Measurements from ENCODE around the gene TTPAL.
A peak's percentile ranks its signal among the peaks of the same experiment; 100 is the strongest.

TTPAL gene

DNA sequence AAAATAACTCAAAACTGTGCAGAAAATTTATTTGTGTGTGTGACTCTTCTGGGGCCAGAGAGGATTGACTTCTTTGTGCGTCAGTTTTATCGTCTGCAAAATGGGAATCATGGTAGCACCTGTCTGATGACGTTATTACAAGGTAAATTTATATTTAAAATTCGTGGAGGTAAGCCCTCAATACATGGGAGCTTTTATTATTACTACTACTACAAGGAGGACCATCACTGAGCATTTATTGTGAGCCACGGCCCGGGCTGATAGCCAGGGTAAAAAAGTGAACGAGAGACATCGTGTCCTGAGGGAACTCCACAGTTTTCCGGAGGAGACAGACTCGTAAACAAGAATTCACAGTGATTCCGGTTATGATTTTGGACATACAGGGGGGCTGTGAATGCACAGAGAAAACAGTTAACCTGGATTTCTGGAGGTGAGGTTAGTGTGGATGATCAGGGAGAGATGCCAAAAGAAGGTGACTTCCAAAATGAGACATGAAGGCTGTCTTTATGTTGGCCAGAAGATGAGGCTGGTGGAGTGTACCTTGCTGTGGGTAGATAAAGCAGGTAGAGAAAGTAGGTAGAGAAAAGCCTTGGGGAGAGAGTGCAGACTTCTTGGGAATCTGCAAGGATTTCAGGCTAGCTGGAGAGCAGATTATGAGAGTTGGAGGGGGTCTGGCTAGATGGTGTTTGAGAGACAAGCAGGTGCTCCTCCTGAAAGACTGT, 56.7 kb downstream of the TTPAL start:
- H3K4me3 ChIP-seq (ENCODE audit: low read depth, low read length): peak overlapping the region; percentile 76
- TF ChIP-seq, protein P1, sequence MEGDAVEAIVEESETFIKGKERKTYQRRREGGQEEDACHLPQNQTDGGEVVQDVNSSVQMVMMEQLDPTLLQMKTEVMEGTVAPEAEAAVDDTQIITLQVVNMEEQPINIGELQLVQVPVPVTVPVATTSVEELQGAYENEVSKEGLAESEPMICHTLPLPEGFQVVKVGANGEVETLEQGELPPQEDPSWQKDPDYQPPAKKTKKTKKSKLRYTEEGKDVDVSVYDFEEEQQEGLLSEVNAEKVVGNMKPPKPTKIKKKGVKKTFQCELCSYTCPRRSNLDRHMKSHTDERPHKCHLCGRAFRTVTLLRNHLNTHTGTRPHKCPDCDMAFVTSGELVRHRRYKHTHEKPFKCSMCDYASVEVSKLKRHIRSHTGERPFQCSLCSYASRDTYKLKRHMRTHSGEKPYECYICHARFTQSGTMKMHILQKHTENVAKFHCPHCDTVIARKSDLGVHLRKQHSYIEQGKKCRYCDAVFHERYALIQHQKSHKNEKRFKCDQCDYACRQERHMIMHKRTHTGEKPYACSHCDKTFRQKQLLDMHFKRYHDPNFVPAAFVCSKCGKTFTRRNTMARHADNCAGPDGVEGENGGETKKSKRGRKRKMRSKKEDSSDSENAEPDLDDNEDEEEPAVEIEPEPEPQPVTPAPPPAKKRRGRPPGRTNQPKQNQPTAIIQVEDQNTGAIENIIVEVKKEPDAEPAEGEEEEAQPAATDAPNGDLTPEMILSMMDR (conservative IDR thresholded peaks at IDR 0.05; ENCODE audit: low read depth, low read length): no peak
- no peak for DNase-seq (ENCODE audit: low read depth)

DNA sequence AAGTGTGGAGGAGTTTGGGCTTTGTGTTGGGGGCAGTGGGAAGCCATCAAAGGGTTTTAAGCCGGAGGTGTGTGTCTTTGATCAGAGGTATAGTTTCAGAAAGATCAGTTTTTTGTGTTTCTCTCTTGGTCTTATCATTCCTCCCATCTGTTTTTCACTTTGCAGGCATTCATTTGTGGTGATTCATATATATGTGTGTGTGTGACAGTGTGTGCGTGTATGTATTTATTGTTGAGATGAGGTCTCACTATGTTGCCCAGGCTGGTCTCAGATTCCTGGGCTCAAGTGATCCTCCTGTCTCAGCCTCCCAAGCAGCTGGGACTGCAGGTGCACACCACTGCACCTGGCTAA, 57.3 kb downstream of the TTPAL start:
- H3K4me3 ChIP-seq (ENCODE audit: low read depth, low read length): peak overlapping the region; percentile 76
- TF ChIP-seq, protein P1 (conservative IDR thresholded peaks at IDR 0.05; ENCODE audit: low read depth, low read length): no peak
- DNase-seq (ENCODE audit: low read depth): peak; percentile 56

DNA sequence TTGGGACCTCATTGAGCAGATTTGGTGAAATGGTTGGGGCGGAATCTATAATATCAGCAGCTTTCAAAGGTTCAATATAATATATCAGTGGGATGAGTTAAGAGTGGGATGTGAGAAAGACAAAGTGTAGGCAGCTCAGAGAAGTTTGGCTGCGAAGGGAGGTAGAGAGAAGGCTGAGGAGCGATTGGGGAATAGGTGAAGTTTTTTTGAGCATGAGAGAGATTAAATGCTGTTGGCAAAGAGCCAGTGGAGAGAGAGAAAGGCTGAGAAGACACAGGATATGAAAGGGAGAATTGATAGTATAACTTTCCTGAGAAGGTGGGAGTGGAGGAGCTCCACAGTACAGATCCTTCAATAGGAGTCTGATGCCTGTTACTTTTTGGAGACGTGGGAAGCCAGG, 58.3 kb downstream of the TTPAL start:
- TF ChIP-seq, protein P1 (conservative IDR thresholded peaks at IDR 0.05; ENCODE audit: low read depth, low read length): no peak
- H3K4me3 ChIP-seq (ENCODE audit: low read depth, low read length): no peak overlapping the region
- DNase-seq (ENCODE audit: low read depth): no peak

DNA sequence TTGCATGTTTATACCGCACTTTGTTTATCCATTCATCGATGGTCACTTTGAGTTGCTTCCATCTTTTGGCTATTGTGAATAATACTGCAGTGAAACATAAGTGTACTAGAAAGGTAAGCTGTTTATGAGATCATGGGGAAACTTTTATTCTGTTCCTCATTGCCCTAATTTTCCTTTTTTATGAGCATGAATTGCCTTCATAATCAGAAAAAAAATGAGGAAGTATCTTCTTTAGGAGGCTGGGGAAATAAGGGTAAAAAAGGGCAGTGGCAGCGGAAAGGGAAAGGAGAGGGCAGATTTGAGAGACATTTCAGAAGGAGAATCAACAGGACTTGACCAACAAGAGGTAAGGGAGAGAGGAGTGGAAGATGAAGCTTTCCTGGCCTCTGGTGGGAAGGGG, 60.5 kb downstream of the TTPAL start:
- no peak overlapping the region for H3K4me3 ChIP-seq (ENCODE audit: low read depth, low read length)
- no peak for DNase-seq (ENCODE audit: low read depth)
- TF ChIP-seq, protein P1 (conservative IDR thresholded peaks at IDR 0.05; ENCODE audit: low read depth, low read length): no peak

DNA sequence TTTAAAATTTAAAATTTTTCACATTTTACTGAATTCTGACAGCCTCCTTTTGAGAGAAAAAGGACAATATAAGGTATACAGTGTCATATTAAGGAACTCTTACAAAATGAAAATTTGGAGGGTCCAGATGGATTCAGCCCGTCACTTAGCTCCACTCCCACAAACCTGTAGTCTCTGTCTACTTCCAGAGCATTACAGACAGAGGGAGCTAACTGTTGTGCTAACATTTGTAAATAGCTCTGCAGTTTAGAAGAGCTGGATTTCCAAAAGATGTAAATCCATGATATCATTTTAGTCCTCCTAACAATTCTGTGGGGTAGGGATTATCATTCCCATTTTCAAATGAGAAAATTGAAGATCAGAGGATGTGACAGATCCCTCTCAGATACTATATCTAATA, 62.3 kb downstream of the TTPAL start:
- TF ChIP-seq, protein P1 (conservative IDR thresholded peaks at IDR 0.05; ENCODE audit: low read depth, low read length): peak; percentile 54
- DNase-seq (ENCODE audit: low read depth): peak; percentile 52
- no peak overlapping the region for H3K4me3 ChIP-seq (ENCODE audit: low read depth, low read length)

DNA sequence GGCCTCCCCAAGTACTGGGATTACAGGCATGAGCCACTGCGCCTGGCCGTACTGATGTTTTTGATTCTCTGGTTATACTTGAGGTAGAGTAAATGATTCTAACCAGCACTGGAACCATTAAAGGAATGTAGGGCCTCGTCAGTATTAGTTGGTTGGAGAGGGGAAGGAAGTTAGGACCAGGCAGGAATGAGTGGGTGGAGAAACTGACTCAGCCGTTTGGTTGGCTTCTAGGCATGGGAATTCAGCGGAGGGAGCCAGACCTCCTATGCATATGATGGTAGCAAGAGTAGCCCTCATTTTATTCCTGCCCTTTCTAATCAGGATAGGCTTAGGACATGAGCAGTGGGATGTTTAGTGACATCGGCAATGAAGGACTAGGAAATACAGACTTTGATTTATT, 65.2 kb downstream of the TTPAL start:
- TF ChIP-seq, protein P1 (conservative IDR thresholded peaks at IDR 0.05; ENCODE audit: low read depth, low read length): no peak
- DNase-seq (ENCODE audit: low read depth): peak; percentile 50
- no peak overlapping the region for H3K4me3 ChIP-seq (ENCODE audit: low read depth, low read length)

DNA sequence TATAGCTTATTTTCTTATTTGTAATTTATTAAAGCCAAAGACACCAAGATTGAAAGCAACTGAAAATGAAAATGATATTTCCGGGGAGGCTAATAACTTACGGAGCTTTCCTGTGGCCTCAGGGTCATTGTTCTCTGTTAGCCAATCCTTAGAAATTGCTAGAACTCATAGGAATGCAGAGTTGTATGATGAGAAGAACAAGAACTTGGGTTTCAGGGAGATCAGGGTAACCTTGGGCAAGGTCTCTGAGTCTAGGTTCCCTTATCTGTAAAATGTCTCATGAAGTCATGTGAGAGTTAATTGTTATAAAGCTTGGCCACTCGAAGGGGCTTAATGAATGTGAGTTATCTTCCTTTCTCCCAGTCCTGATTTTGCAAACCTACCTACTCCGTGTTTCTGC, 66.3 kb downstream of the TTPAL start:
- DNase-seq (ENCODE audit: low read depth): no peak
- TF ChIP-seq, protein P1 (conservative IDR thresholded peaks at IDR 0.05; ENCODE audit: low read depth, low read length): no peak
- H3K4me3 ChIP-seq (ENCODE audit: low read depth, low read length): no peak overlapping the region

Data from choroid plexus epithelial cell (primary cell).